Upper lobe of left lung (tissue), 4 donors: ENCODE data around the gene DYNC2H1.
"Not testable (repeated sequence)": the region's sequence is repeated elsewhere in the genome, so short reads cannot be mapped to it uniquely, and the experiment has no call there.

Source experiments
- EP300 ChIP-seq, 4 donors: sonication (generic); formaldehyde crosslinking; IDR thresholded peaks; one replicate each; pipeline ENCODE4 v1.5.1; 2017; ENCODE audit warnings: antibody characterized with exemption in 4 of 4, control low read depth in 2 of 4
- POLR2A ChIP-seq, 4 donors: fragments of 450-650 bp; IDR thresholded peaks; one replicate each; pipeline ENCODE4 v1.5.1; 2016 to 2017; ENCODE audit warnings: antibody characterized with exemption in 4 of 4, mild to moderate bottlenecking in 2 of 4
- POLR2AphosphoS5 ChIP-seq, 2 donors: sonication (generic); formaldehyde crosslinking; IDR thresholded peaks; one replicate each; pipeline ENCODE4 v1.5.1; 2017; ENCODE audit warnings: antibody characterized with exemption in 2 of 2
- TF ChIP-seq, protein P1 (sequence below), 6 experiments: fragments of 450-650 bp in 4 of 6; fragments of 200-600 bp in 2 of 6; sonication (generic) in 2 of 6; IDR thresholded peaks; one replicate each; pipeline ENCODE4 v1.5.1; 2016 to 2019; ENCODE audit warnings: antibody characterized with exemption in 6 of 6

DNA sequence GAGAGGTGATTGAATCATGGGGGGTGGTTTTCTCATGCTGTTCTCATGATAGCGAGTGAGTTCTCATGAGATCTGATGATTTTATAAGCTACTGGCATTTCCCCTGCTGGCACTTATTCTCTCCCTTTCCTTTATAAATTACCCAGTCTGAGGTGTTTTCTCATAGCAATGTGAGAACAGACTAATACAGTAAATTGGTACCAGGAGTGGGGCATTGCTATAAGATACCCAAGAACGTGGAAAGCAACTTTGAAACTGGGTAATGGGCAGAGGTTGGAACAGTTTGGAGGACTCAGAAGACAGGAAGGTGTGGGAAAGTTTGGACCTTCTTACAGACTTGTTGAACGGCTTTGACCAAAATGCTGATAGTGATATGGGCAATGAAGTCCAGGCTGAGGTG is 265.0 kb downstream of the DYNC2H1 start:
- TF ChIP-seq, protein P1, sequence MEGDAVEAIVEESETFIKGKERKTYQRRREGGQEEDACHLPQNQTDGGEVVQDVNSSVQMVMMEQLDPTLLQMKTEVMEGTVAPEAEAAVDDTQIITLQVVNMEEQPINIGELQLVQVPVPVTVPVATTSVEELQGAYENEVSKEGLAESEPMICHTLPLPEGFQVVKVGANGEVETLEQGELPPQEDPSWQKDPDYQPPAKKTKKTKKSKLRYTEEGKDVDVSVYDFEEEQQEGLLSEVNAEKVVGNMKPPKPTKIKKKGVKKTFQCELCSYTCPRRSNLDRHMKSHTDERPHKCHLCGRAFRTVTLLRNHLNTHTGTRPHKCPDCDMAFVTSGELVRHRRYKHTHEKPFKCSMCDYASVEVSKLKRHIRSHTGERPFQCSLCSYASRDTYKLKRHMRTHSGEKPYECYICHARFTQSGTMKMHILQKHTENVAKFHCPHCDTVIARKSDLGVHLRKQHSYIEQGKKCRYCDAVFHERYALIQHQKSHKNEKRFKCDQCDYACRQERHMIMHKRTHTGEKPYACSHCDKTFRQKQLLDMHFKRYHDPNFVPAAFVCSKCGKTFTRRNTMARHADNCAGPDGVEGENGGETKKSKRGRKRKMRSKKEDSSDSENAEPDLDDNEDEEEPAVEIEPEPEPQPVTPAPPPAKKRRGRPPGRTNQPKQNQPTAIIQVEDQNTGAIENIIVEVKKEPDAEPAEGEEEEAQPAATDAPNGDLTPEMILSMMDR (IDR thresholded peaks at IDR 0.05) = not testable (repeated sequence)
- not testable (repeated sequence) for TF ChIP-seq POLR2AphosphoS5, EP300, POLR2A (IDR thresholded peaks at IDR 0.05)
